Femur (tissue), 1 donor: ENCODE data around the gene STRA6.

ENCODE experiments used
- DNase-seq: peaks from one replicate; pipeline ENCODE4 v3.0.0-alpha.2; 2017

STRA6 gene

GRCh38 chr15:74206801-74207281 is 4.3 kb upstream of the STRA6 start:
- no peak for DNase-seq

GRCh38 chr15:74205582-74205947 is 3.0 kb upstream of the STRA6 start:
- no peak for DNase-seq

- DNase-seq: peak; percentile 79
Observed at GRCh38 chr15:74203914-74204431, 1.4 kb upstream of the STRA6 start.

- DNase-seq: no peak
Observed at GRCh38 chr15:74201710-74202420, 722 bp downstream of the STRA6 start.

GRCh38 chr15:74200871-74201419 is 1.6 kb downstream of the STRA6 start:
- DNase-seq: peak; percentile 72

- no peak for DNase-seq
Observed at GRCh38 chr15:74200412-74200815, 2.2 kb downstream of the STRA6 start.

- DNase-seq: no peak
Observed at GRCh38 chr15:74199297-74199652, 3.3 kb downstream of the STRA6 start.

- DNase-seq: no peak
Observed at GRCh38 chr15:74197176-74197965, 5.2 kb downstream of the STRA6 start.

- peak; percentile 64 for DNase-seq
Observed at GRCh38 chr15:74196175-74196574, 6.4 kb downstream of the STRA6 start.

- no peak for DNase-seq
Observed at GRCh38 chr15:74194572-74195559, 7.7 kb downstream of the STRA6 start.

- DNase-seq: no peak
Observed at GRCh38 chr15:74193905-74194304, 8.7 kb downstream of the STRA6 start.

GRCh38 chr15:74193299-74193718 is 9.3 kb downstream of the STRA6 start:
- no peak for DNase-seq

- no peak for DNase-seq
Observed at GRCh38 chr15:74192751-74193150, 9.8 kb downstream of the STRA6 start.

GRCh38 chr15:74191798-74192197 is 10.8 kb downstream of the STRA6 start:
- DNase-seq: no peak

- no peak for DNase-seq
Observed at GRCh38 chr15:74188216-74188615, 14.4 kb downstream of the STRA6 start.

- no peak for DNase-seq
Observed at GRCh38 chr15:74185710-74186348, 16.8 kb downstream of the STRA6 start.

- DNase-seq: no peak
Observed at GRCh38 chr15:74184582-74185091, 17.9 kb downstream of the STRA6 start.

- DNase-seq: no peak
Observed at GRCh38 chr15:74182131-74182530, 20.5 kb downstream of the STRA6 start.

GRCh38 chr15:74180881-74181602 is 21.5 kb downstream of the STRA6 start:
- peak; percentile 23 for DNase-seq

GRCh38 chr15:74179983-74180880 is 22.4 kb downstream of the STRA6 start:
- peak; percentile 81 for DNase-seq
